Measurements from ENCODE around the gene SAV1. TPM values are rescaled to one million over a fixed set of nuclear protein-coding genes. Genes with fewer than 3 reads are reported as not detected.
"Not testable (repeated sequence)": the region's sequence is repeated elsewhere in the genome, so short reads cannot be mapped to it uniquely, and the experiment has no call there.

SAV1 gene
- total RNA-seq, 1 donor from 2014 or later, result 25.3 TPM

- intact Hi-C loops (cut with DNase I), result no loop called here
These were observed 466 bp downstream of the SAV1 start for GRCh38 chr14:50667684-50667995.

GRCh38 chr14:50666772-50667683 is 1.1 kb downstream of the SAV1 start:
- intact Hi-C loops (cut with DNase I), result no loop called here
- no peak for DNase-seq (ENCODE audit: low spot score)

More at GRCh38 chr14:50667684-50667995, 466 bp downstream of the SAV1 start:
- no peak for DNase-seq (ENCODE audit: low spot score)

- DNase-seq (ENCODE audit: low spot score); intact Hi-C loops (cut with DNase I): not testable (repeated sequence)
These were observed 2.8 kb downstream of the SAV1 start for GRCh38 chr14:50665300-50665699.

- intact Hi-C loops (cut with DNase I), result not testable (repeated sequence)
These were observed 3.5 kb downstream of the SAV1 start for GRCh38 chr14:50664579-50664978.

GRCh38 chr14:50659327-50659974 is 8.7 kb downstream of the SAV1 start:
- no peak for DNase-seq (ENCODE audit: low spot score)
- intact Hi-C loops (cut with DNase I), result no loop called here

More at GRCh38 chr14:50664579-50664978, 3.5 kb downstream of the SAV1 start:
- DNase-seq (ENCODE audit: low spot score), result not testable (repeated sequence)

GRCh38 chr14:50658203-50658602 is 9.9 kb downstream of the SAV1 start:
- DNase-seq (ENCODE audit: low spot score), result no peak
- intact Hi-C loops (cut with DNase I), result no loop called here

GRCh38 chr14:50657753-50658152 is 10.4 kb downstream of the SAV1 start:
- DNase-seq (ENCODE audit: low spot score), result no peak
- intact Hi-C loops (cut with DNase I), result no loop called here

GRCh38 chr14:50656776-50657175 is 11.3 kb downstream of the SAV1 start:
- DNase-seq (ENCODE audit: low spot score), result no peak
- intact Hi-C loops (cut with DNase I), result no loop called here

- no peak for DNase-seq (ENCODE audit: low spot score)
- intact Hi-C loops (cut with DNase I), result no loop called here
These were observed 18.4 kb downstream of the SAV1 start for GRCh38 chr14:50649691-50650090.

- intact Hi-C loops (cut with DNase I), result no loop called here
- DNase-seq (ENCODE audit: low spot score), result no peak
These were observed 20.4 kb downstream of the SAV1 start for GRCh38 chr14:50647753-50648152.

- intact Hi-C loops (cut with DNase I), result no loop called here
- no peak for DNase-seq (ENCODE audit: low spot score)
These were observed 20.8 kb downstream of the SAV1 start for GRCh38 chr14:50647282-50647681.

- DNase-seq (ENCODE audit: low spot score), result no peak
- intact Hi-C loops (cut with DNase I), result no loop called here
These were observed 33.0 kb downstream of the SAV1 start for GRCh38 chr14:50635141-50635540.

- intact Hi-C loops (cut with DNase I), result no loop called here
- DNase-seq (ENCODE audit: low spot score), result no peak
These were observed 34.2 kb downstream of the SAV1 start for GRCh38 chr14:50633954-50634353.

- intact Hi-C loops (cut with DNase I), result no loop called here
- DNase-seq (ENCODE audit: low spot score), result no peak
These were observed 36.7 kb downstream of the SAV1 start for GRCh38 chr14:50631408-50631821.

GRCh38 chr14:50624947-50625346 is 43.2 kb downstream of the SAV1 start:
- intact Hi-C loops (cut with DNase I); DNase-seq (ENCODE audit: low spot score): not testable (repeated sequence)

GRCh38 chr14:50624447-50624846 is 43.7 kb downstream of the SAV1 start:
- intact Hi-C loops (cut with DNase I), result no loop called here
- no peak for DNase-seq (ENCODE audit: low spot score)

- no peak for DNase-seq (ENCODE audit: low spot score)
- intact Hi-C loops (cut with DNase I), result no loop called here
These were observed 45.1 kb downstream of the SAV1 start for GRCh38 chr14:50622978-50623377.

GRCh38 chr14:50620341-50620740 is 47.8 kb downstream of the SAV1 start:
- no peak for DNase-seq (ENCODE audit: low spot score)
- intact Hi-C loops (cut with DNase I), result no loop called here

GRCh38 chr14:50619569-50620141 is 48.5 kb downstream of the SAV1 start:
- intact Hi-C loops (cut with DNase I), result loop anchor here (10.0 kb wide), 1 partner anchor 95 kb away; no protein-coding TSS in a partner anchor
- DNase-seq (ENCODE audit: low spot score), result no peak

- intact Hi-C loops (cut with DNase I), result loop anchor here (10.0 kb wide), 1 partner anchor 99 kb away; no protein-coding TSS in a partner anchor
- no peak for DNase-seq (ENCODE audit: low spot score)
These were observed 51.8 kb downstream of the SAV1 start for GRCh38 chr14:50616275-50616674.
